HL-60 (cell line): ENCODE results near the gene F2RL3.

Source experiments
- GABPA ChIP-seq: IDR thresholded peaks from 2 replicates; pipeline ENCODE4 v1.6.1; 2012; ENCODE audit warnings: low read depth
- POLR2AphosphoS5 ChIP-seq: IDR thresholded peaks from 2 replicates; pipeline ENCODE4 v1.6.1; 2012; ENCODE audit warnings: low read depth
- SPI1 ChIP-seq: IDR thresholded peaks from 2 replicates; pipeline ENCODE4 v1.6.1; 2012; ENCODE audit warnings: low read depth, mild to moderate bottlenecking, borderline replicate concordance
- TF ChIP-seq, protein P1 (sequence below): IDR thresholded peaks from one replicate; pipeline ENCODE4 v1.5.1; 2011; ENCODE audit warnings: low read length, control low read depth, inconsistent platforms; ENCODE audit not compliant: insufficient read depth

- TF ChIP-seq, protein P1, sequence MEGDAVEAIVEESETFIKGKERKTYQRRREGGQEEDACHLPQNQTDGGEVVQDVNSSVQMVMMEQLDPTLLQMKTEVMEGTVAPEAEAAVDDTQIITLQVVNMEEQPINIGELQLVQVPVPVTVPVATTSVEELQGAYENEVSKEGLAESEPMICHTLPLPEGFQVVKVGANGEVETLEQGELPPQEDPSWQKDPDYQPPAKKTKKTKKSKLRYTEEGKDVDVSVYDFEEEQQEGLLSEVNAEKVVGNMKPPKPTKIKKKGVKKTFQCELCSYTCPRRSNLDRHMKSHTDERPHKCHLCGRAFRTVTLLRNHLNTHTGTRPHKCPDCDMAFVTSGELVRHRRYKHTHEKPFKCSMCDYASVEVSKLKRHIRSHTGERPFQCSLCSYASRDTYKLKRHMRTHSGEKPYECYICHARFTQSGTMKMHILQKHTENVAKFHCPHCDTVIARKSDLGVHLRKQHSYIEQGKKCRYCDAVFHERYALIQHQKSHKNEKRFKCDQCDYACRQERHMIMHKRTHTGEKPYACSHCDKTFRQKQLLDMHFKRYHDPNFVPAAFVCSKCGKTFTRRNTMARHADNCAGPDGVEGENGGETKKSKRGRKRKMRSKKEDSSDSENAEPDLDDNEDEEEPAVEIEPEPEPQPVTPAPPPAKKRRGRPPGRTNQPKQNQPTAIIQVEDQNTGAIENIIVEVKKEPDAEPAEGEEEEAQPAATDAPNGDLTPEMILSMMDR = no peak
- TF ChIP-seq GABPA (no peak), SPI1 (no peak), POLR2AphosphoS5 (no peak)
Observed at GRCh38 chr19:16922592-16922934, 33.8 kb downstream of the F2RL3 start.
